HG03045 (cell line): ENCODE data around the gene SYNC.
"Not testable (repeated sequence)": the region's sequence is repeated elsewhere in the genome, so short reads cannot be mapped to it uniquely, and the experiment has no call there.

Source experiments
- ATAC-seq: cut with Tn5 transposase; IDR thresholded peaks from one replicate; pipeline ENCODE4 v1.9.1; 2021; ENCODE audit warnings: mild to moderate bottlenecking, moderate library complexity; ENCODE audit not compliant: unreplicated experiment

SYNC gene

GRCh38 chr1:32647308-32648134, 55.0 kb downstream of the SYNC start:
- ATAC-seq: no peak

- no peak for ATAC-seq
Observed at GRCh38 chr1:32644426-32644825, 58.1 kb downstream of the SYNC start.

GRCh38 chr1:32642292-32642827, 60.2 kb downstream of the SYNC start:
- ATAC-seq: not testable (repeated sequence)

GRCh38 chr1:32639489-32640075, 63.0 kb downstream of the SYNC start:
- ATAC-seq: no peak

GRCh38 chr1:32636914-32637645, 65.5 kb downstream of the SYNC start:
- no peak for ATAC-seq

GRCh38 chr1:32635508-32636277, 66.9 kb downstream of the SYNC start:
- ATAC-seq: no peak

GRCh38 chr1:32632829-32633228, 69.7 kb downstream of the SYNC start:
- ATAC-seq: no peak

- not testable (repeated sequence) for ATAC-seq
Observed at GRCh38 chr1:32630173-32630572, 72.4 kb downstream of the SYNC start.
